GM21515 (cell line): ENCODE measurements around the gene ERGIC1.
"Not testable (repeated sequence)": the region's sequence is repeated elsewhere in the genome, so short reads cannot be mapped to it uniquely, and the experiment has no call there.

Experiments
- ATAC-seq: cut with Tn5 transposase; IDR thresholded peaks from one replicate; pipeline ENCODE4 v1.9.1; 2021; ENCODE audit not compliant: unreplicated experiment

The ERGIC1 gene

DNA sequence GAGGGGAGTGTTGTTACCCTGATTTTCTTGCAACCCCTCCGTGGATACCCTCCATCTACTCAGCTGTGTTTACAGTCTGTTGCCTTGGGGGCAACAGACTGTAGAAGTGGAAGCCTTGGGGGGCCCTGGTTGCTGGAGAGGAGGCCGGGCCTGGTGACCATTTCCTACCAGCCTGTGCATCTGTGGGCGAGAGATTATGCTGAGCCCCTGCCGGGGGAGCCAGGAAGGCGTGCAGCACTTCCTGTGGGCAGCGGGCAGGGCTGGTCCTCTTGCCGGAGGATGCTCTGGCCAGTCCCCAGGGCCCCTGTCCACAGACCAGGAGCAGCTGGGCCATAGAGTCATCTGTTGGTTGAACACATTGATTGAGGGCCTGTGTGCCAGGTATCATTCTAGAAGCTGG is 11.1 kb downstream of the ERGIC1 start:
- no peak for ATAC-seq

DNA sequence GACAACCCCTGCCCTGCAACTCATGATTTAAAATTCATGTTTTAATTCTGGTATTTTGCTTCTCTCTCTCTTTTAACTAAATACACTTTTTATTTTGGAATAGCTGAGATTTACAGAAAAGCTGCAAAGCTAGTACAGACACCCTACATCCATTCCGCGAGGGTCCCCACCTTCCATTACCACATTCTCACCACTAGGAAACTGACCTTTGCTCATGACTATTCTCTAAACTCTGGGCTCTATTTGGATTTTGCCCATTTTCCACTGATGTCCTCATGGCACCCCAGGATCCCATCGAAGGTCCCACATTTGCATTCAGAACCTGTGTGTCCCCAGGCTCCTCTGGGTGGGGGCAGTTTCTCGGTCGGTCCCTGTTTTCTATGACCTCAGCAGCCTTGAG is 11.5 kb downstream of the ERGIC1 start:
- ATAC-seq, result no peak

DNA sequence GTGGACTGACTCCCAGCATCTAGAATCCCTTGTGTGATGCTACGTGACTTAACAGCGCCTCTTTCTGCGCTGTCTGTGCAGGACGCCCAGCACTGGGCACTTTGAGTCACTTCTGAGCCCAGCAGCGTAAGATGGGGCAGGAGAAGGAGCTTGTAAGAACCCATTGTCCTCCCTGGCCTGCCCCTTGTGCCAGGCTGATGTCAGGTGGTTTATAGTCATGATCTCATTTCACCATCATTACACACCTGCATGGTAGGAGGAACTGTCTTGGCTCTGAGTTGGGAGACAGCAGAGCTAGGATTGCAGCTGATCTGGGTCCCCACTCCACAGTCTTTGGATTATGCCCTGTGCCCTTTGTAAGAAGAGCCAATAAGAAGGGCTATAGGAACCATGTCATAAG is 12.2 kb downstream of the ERGIC1 start:
- ATAC-seq, result no peak

DNA sequence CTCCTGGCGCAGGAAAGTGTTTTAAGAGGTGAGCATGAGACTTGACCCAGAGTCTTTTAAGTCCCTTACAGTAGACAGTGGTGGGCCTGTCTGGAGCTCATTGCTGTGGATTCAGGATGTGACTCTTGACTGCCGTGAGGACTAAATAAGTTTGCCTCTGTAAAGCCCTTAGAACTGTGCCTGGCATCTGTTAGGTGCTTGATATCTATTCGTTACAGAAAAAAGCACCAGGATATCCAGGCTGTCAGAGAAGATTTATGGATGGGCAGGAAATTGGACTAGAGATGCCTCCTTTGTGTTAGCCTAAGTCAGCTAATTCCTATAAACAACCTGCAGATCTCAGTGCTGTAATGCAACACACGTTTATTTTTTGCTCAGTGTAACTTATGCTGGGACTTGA is 12.6 kb downstream of the ERGIC1 start:
- ATAC-seq, result no peak

DNA sequence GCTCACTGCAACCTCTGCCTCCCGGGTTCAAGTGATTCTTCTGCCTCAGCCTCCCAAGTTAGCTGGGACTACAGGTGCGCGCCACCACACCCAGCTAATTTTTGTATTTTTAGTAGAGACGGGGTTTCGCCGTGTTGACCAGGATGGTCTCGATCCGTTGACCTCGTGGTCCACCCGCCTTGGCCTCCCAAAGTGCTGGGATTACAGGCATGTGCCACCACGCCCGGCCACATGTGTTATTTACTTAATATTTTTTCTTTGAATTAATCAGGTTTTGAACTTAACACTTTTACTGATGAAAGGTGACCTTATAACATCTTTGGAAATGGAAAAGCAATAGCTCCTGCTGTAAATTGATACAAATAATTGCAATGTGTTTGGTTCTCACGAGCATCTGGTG is 13.5 kb downstream of the ERGIC1 start:
- ATAC-seq, result not testable (repeated sequence)

DNA sequence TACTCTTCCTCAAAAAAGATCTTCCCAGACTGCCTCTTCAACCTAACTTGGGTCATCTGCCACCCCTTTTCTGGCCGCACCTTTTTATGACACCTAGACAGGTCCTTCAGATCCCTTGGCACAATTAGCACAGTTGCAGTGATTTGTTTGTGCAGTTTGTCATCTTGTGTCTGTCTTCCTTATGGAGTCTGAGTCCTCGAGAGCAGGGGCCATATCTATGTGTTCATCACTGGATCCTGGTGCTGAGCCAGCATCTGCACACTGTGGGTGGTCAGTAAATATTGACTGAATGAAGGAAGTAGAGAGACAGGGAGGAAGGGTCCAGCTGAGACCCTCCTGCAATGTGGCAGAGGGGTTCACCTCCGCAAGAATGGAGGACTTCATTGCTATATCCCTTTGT is 14.4 kb downstream of the ERGIC1 start:
- no peak for ATAC-seq

DNA sequence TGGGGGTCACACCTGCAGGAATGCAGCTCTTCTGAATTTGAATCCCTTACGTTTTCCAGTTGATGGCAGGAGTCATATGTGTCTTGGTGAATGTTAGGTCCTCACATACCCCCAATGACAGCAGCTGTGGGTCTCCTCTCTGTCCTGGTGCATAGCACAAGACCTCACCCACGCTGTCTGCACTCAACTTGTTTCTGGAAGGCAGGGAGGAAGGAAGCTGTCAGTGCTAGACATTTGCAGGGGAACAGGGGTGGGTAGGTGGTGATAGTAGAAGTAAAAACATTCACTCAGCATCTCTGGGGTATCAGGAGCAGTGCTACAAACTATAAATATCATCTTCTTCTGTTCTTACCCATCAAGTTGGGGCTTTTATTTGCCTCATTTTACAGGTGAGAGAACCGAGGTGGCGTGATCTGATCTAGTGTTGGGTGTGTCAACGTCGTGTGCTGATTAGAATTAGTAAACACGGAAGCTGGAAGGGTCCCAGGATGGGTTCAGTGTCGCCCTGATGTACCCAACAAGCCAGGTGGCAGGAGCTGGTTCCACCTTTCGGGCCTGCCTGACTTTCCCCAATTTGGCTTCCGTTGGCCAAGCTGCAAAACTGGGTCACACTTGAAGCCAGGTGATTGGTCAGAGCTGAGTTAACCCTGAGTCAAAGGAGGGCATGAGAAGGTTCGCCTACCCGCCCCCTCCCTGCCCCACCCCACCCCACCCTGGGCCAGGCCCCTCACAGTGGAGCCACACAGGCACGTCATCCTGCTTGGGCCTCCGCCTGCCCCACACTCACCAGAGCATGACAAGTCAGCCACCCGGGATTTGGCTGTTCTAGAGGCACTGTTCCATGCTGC is 15.8 kb downstream of the ERGIC1 start:
- peak; percentile 46 for ATAC-seq

DNA sequence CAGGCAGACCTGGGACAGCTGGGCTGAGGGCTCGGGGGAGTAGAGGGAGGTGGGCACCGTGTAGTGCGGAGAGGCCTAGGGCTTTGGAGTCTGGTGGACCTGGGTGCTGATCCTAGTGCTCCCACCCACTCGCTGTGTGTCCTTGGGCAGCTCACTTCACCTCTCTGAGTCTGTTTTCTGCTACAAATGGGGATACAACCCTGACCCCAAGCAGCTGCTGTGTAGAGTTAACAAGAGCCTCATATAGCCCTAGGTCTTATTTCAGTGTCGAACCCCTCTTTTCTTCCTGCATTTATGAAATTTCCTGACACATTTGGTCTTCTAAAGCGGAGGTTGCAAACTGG is 16.4 kb downstream of the ERGIC1 start:
- ATAC-seq, result no peak

DNA sequence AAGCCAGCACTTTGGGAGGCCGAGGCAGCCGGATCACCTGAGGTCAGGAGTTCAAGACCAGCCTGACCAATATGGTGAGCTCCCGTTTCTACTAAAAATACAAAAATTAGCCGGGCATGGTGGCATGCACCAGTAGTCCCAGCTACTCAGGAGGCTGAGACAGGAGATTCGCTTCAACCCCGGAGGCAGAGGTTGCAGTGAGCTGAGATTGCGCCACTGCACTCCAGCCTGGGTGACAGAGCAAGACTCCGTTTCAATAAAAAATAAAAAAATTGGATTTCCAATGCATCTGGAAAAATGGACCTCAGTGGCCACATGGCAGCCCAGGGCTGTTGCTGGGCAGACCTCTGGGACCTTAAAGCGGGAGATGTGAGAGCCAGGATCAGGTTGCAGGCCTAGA is 17.2 kb downstream of the ERGIC1 start:
- not testable (repeated sequence) for ATAC-seq

DNA sequence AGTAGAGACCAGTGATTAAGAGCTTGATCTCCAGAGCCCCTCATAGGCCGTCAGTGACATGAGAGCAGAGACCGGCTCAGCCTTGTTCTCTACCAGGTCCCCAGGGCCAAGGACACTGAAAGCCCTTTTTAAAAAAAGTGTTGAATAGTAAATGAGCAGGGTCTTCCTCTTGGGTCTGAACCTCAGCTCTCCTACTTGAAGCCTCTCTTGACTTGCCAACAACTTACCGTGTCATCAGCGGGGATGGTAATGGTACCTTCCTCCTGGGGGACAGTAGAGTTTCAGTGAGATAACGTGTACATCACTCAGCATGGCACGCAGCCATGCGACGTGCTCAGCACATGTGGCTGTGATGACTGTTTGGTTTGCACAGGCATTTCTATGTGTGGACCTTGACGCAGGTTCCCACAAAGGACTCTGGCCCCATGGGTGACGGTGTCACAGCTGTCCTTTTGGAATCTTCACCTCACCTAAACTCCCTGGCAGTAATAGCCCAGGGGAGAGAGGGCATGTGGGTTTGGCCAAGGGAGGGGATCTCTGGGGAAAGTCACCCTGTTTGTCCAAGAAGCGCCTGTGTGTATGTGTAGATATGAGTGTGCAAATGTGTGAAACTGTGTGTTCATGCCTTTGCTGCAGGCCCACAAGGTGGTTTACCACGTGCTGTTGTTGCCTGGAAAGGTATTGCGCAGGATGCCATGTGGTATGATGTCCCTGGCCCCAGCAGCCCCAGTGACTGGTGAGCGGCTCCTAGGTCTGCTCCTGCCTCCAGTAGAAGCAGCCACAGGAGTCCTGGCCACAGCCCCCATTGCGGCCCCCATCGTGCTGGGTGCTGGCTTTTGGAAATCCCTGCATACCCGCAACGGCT is 18.7 kb downstream of the ERGIC1 start:
- no peak for ATAC-seq

DNA sequence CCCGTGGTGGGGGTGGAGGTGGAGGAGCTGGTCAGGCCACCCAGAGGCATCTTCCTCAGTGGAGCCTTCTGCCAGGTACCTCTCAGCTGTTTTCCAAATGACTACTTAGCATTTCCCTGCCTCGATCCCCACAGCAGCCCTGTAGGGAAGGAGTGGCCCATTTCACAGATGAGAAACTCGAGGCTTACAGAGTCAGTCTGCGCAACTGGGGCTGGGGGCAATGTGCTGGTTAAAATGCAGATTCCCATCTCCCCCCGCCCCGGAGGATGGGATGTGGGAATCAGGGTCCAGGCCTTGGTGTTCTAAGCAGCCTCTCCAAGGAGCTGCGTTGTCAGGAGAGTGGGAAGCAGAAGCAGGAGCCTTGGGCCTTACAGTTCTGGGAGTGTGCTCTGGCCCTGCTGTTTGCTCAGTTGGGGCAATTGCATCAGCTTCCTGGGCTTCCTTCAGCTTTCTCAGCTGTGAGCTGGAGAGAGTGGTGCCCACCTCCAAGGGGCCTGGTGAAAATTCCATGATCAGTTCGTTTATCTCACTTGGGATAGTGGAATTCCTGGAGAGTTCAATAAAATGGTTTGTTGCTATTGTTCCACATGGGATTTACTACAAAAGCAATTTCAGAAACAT is 19.4 kb downstream of the ERGIC1 start:
- no peak for ATAC-seq

DNA sequence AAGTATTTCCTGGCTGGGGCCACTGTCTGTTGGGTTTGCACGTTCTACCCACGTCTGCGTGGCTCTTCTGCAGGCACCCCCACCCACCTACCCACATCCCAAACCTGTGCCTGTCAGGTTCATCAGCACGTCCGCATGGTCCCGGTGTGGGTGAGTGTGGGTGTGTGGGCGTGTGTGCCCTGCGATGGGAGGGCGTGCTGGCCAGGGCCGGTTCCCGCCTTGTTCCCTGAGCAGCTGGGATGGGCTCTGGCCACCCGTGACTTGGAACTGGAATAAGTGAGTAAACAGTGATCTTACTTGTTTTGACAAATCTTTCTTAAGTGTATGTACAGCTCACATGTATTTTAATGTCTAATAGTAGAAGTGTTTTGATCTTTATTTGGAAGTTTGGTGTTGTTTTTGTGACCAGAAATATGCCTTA is 20.4 kb downstream of the ERGIC1 start:
- no peak for ATAC-seq

DNA sequence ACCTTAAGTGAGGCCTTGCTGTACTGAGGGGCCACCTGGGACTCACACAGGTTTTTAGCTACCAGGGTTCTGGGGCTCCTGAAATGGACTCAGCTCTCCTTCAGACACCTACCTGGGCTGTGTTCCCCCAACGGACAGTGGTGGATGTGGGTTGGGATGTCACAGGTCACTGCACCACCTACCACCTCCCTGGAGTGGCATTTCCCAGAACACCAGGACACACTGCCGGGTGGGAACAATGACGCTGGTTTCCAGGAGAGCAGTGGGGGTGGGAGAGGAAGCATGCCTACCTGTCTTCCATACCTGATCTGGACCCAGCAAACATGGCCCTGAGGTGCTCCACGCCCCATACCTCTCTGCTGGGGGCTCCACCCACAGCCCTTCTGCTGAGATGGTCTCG is 20.9 kb downstream of the ERGIC1 start:
- ATAC-seq, result no peak

DNA sequence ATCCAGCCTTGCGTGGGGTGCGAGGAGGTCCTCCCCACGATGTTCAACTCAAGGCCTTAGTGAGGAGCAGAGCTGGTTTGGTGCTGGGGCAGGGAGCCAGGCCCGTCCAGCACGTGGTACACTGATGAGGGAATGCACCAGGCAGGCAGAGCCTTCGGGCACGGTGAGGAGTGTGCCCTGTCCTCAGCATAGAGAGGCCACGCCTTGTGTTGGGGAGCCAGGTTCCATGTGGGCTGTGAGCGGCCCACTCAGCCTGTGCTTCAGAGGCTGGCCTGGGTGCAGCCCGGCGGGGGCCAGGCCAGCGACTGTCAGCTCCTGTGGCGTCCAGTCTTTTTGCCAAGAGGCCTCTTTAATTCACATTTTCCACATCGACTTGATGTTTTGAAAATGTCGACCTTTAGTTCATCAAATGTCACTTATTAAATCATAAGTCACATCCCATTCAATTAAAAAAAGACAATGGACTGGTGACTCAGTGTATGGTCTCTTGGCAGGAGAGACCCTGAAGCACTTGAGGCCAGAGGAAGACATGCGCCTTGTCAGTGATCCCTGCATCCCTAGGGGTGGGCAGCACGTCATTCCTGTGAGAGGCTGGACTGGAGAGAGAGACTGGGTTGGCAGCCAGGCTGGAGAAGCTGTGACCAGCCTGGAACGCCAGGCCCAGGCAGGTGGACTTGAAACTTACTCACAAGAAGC is 21.7 kb downstream of the ERGIC1 start:
- ATAC-seq, result no peak

DNA sequence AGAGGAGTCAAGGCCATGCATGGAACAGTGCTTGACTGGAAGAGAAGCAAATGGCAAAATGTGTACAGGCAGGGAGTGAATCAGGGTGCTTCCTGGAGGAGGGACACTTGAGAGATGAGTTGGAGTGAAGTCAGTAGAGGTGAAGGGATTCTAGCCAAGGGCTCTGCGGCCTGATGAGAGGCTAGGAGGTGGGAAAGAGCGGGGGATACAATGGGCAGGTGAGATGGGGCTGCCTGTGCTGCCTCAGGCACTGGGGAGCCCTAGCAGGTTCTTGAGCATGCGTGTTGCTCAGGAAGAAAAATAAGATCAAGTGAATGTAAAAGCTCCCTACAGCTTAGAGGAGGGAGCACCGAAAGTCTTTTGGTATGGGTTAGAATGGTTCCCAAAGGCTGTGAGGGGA is 22.3 kb downstream of the ERGIC1 start:
- ATAC-seq, result no peak

DNA sequence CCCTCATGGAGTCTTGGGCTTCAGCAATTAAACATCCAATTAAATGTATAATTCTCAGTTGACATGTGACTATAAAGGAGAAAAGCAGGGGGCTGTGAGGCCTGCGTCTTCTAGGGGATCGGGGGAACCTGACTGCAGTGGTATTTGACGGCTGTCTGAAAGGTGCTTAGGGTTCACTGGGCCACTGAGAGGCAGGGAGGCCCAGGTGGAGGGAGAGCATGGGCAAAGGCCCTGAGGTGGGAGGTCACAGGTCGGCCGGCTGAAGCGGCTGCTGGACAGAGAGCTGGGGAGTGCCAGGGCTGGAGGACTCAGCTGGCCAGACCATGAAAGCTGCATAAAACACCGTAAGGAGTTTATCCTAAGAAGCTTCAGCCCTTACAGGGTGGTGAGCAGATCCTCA is 23.9 kb downstream of the ERGIC1 start:
- ATAC-seq, result no peak

DNA sequence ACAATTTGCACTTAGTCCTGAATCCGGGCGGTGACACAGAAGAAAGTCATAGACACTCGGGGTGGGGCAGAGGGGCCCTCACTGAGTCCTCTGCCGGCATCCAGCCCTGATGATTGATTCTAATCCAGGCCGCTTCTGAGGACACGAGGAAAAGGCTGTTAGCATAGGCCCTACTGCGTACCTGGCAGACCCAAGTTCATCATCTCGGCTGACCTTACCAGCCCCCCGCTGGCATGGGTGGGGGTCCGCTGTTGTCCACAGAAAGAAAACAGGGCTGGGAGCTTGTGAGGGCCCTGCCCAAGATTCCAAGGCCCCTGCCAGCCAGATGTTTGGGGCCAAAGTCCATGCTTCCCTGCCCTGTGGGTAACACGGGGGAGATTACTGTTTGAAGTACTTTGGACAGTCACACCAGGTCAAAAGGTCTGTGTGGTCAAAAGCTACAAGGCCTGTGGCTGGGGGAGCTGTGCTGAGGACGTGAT is 24.5 kb downstream of the ERGIC1 start:
- ATAC-seq, result no peak

DNA sequence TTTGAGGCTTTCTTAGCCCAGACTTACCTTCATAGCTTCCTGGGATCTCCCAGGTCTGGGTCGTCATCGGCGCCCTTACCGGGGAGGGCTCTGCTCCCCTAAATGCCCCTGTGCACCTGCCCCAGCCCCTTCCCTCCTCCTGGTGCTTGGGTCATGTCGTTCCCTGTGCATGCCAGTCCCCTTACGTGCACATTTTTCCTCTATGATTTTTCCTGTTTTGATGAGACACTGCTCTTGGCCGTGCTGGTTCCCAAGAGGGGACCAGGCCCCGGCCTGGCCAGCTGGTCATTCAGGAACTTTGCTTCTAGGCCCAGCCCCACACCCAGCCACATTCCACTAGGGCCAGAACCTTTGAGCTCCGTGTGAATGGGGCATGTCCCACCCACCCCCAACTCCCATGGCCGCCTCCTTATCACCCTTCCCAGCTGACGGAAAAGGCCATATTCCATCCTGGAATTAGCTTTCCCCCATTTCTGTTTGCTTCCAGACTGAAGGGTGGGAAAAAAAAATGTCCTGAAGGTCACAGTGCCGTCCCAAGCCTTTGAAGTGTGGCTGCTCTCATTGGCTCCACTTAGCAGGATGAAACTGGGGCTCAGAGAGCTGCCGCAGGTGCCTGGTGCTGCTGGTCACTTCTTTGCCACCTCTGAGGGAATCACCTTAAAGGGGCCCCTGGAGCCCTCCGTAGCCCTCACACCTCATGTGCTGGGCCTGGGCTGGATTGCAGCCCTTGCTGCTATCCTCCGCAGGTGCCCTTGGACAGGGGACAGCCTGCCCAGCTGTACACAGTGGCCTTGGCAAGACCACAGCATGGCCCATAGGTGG is 25.1 kb downstream of the ERGIC1 start:
- no peak for ATAC-seq

DNA sequence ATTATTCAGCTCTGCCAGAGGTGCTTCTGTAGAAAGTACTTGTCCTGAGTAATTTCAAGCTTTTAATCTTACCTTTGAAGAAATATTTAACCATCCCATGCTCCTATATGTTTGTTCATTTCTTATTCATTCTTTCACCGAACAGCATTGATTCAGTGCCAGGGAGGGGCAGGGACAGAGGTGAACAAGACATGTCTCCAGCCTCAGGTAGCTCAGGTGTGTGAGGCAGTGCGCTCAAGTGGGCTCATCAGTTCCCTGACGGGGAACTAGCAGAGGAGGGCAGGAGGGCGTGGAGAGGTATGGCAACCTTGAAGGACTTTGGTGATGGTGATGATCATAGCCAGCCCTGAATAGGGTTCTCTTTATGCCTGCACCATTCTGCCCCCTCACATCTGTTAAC is 25.9 kb downstream of the ERGIC1 start:
- no peak for ATAC-seq
